IPS-11a (cell line): ENCODE measurements around the gene LPCAT1.
"Not testable (repeated sequence)": the region's sequence is repeated elsewhere in the genome, so short reads cannot be mapped to it uniquely, and the experiment has no call there.

ENCODE experiments used
- H3K4me3 ChIP-seq: one replicate; pipeline ENCODE4 v1.5.1; 2013; ENCODE audit warnings: low read depth, low read length, control low read depth

The LPCAT1 gene

DNA sequence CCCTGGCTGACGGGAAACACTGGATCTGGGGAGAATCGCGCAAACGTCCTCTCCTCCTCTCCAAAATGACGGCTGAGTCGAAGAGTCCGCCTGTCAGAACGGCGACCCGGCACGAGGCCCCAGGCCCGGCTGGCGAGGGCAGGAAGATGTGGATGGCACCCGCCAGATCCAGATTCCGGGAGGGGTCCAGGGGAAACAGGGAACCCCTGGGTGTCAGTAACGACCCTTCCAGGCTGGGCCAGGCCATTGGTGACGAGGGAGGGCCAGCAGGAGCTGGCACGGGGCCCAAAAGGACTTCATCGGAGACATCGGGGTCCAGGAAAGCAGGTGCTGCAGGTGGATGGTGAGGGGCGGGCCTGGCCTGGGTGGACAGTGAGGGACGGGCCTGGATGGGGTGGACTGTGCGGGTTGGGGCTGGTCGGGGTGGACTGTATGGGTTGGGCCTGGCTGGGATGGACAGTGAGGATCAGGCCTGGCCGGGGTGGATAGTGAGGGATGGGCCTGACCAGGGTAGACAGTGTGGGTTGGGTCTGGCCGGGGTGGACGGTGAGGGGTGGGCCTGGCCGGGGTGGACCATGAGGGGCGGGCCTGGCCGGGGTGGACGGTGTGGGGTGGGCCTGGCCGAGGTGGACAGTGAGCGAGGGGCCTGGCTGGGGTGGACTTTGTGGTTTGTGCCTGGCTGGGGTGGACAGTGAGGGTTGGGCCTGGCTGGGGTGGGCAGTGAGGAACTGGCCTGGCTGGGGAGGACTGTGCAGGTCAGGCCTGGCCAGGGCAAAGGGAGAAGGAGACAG is 92.5 kb downstream of the LPCAT1 start:
- H3K4me3 ChIP-seq, result no peak overlapping the region

GRCh38 chr5:1430121-1430795 is 93.5 kb downstream of the LPCAT1 start:
- no peak overlapping the region for H3K4me3 ChIP-seq

DNA sequence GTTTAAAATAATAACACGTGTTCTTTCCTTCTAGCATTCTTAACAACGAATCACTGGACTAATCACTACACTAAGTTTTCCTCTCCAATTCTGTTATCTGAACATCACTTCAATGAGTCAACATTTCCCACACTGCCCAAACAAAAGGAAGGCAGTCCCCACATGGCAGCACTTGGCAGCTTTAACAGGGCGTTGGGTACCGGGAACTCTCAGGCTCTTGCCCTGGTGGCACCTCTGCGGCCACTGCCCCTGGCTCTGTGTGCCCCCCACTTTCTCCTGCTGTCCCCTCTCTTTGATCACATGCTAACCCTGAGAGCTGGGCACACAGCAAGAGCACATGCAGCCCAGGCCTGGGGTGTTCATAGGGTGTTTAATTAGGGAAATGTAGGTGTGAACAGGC is 94.3 kb downstream of the LPCAT1 start:
- H3K4me3 ChIP-seq, result no peak overlapping the region

GRCh38 chr5:1429066-1429465 is 94.7 kb downstream of the LPCAT1 start:
- no peak overlapping the region for H3K4me3 ChIP-seq

- no peak overlapping the region for H3K4me3 ChIP-seq
Observed at GRCh38 chr5:1428107-1428506, 95.7 kb downstream of the LPCAT1 start.

DNA sequence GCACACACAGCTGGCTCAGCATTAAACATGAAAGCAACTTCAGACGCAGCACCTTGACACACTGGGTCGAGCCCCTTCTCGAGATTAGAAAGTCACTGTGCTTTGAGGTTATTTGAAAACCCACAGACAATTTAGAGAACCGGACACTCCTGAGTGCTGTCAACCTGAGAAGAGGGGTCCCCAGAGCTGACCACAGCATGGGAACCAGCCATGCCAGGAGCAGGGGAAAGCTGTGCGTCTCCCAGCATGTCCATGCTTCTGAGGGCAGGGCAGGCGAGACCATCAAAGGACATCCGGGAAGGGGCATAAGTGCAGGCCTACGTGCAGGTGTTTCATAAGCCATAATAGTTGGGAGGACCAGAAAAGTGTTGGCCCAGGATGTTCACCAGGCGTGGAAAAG is 99.0 kb downstream of the LPCAT1 start:
- H3K4me3 ChIP-seq, result no peak overlapping the region

DNA sequence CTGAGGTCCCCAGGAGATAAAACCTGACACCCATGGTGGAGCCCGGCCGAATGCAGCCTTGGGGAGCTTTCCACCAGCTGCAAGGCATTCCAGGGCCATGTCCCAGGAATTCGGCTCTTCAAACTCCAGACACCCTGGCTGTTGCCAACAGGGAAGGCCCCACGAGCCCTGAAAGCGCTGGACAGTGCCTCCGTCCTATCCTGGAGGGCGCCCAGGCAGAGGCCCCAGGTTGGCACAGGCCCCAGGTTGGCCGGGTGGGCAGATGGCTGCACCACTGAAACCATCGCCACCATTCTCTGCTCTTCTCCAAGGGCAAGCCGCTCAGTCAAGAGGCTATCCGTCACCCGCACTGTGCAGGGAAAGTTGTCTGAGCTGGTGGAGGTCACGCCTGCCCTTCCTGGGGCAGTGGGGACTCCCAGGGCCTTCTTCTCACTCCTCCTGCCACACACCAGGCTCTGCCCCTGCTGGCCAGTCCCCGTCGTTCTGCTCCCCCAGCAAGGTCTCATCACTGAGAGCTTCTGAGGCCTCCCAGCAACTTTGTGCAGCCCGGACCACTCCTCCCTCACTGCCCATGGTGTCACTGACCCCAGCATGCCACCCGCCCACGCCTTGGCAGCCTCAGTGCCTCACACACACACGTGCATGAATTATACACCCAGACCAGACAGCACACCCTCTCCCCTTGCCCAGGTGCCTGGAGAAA is 99.7 kb downstream of the LPCAT1 start:
- H3K4me3 ChIP-seq, result no peak overlapping the region

- not testable (repeated sequence) for H3K4me3 ChIP-seq
Observed at GRCh38 chr5:1422522-1422921, 101.2 kb downstream of the LPCAT1 start.

- no peak overlapping the region for H3K4me3 ChIP-seq
Observed at GRCh38 chr5:1421521-1422341, 102.0 kb downstream of the LPCAT1 start.

- no peak overlapping the region for H3K4me3 ChIP-seq
Observed at GRCh38 chr5:1420211-1421195, 103.3 kb downstream of the LPCAT1 start.

DNA sequence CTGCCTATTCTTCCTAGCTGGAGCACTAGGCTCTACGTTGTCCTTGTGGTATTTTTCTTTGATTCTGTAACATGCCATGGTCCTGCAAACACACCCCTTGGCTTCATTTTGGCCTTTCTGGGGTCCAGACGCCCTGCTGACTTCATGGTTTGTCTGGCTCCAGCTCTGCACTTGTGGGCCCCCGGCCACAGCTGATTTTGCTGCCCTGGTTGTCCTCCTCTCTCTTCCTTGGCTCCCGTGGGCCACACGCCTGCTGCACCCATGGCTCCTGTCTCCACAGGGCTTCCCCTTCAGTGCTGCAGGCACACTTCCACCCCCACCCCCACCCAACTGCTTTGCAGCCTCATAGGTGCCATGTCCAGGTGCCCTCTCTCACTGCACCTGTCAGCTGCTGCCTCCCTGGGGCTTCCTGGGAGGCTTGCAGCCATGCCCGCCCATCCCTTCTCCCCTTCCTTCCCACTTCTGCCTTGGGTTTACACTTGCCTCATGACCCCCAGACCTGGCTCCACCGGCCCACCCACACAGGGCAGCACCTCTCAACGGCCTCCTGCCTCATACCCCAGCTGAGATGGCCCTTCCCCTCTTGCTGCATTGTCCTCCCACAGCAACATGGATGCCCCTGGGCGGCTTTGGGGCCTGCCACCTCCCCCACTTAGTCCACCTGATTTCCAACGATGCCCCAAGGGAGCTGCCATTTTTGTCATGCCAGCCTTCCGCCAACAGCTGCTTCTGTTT is 104.1 kb downstream of the LPCAT1 start:
- H3K4me3 ChIP-seq, result no peak overlapping the region

- H3K4me3 ChIP-seq, result no peak overlapping the region
Observed at GRCh38 chr5:1418921-1419280, 104.9 kb downstream of the LPCAT1 start.

DNA sequence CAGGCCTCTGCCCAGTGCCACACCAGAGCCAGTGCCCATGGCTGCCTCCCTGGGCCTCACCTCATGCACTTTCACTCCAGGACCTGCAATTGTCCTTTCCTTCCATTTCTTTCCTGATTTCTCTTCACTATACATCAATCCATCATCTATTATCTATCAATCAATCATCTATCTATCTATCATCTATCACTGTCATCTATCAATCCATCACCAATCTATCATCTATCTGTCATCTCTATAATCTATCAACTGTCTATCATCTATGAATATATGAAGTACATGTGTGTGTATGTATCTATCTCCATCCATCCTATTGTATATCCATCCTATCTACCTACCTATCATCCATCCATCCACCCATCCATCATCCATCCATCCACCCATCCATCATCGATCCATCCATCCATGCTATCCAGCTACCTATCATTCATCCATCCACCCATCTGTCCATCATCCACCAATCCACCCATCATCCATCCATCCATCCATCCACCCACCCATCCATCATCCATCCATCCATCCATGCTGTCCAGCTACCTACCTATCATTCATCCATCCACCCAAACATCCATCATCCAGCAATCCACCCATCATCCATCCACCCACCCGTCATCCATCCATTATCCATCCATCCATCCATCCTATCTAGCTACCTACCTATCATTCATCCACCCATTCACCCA is 105.4 kb downstream of the LPCAT1 start:
- H3K4me3 ChIP-seq, result no peak overlapping the region

- H3K4me3 ChIP-seq, result no peak overlapping the region
Observed at GRCh38 chr5:1417586-1418225, 106.1 kb downstream of the LPCAT1 start.

DNA sequence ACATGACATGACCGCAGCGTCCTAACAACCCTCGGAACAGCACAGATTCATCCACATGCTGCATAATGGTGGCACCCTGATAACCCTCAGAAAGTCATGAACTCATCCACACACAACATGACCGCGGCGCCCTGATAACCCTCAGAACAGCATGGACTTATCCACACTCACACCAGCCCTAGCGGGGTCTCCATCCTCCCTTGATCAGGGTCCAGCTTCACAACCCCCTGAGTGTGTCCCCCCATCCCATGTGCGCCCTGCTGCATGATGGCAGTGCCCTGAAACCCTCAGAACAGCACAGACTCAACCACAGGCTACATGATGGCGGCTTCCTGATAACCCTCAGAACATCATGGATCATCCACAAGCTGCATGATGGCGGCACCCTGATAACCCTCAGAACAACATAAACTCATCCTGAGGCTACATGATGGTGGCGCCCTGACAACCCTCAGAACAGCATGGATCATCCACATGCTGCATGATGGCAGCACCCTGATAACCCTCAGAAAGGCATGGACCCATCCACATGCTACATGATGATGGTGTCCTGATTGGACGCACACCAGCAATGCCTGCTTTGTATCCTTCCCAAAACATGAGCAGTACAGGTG is 106.8 kb downstream of the LPCAT1 start:
- H3K4me3 ChIP-seq, result no peak overlapping the region

GRCh38 chr5:1415626-1416360 is 108.0 kb downstream of the LPCAT1 start:
- H3K4me3 ChIP-seq, result no peak overlapping the region

GRCh38 chr5:1415059-1415425 is 108.7 kb downstream of the LPCAT1 start:
- H3K4me3 ChIP-seq, result no peak overlapping the region
